ENCODE measurements around the gene ZNF630. TPM values are rescaled to one million over a fixed set of nuclear protein-coding genes. Genes with fewer than 3 reads are reported as not detected.

ZNF630 gene
- polyA plus RNA-seq, 1 experiment: 0.77 TPM

DNA sequence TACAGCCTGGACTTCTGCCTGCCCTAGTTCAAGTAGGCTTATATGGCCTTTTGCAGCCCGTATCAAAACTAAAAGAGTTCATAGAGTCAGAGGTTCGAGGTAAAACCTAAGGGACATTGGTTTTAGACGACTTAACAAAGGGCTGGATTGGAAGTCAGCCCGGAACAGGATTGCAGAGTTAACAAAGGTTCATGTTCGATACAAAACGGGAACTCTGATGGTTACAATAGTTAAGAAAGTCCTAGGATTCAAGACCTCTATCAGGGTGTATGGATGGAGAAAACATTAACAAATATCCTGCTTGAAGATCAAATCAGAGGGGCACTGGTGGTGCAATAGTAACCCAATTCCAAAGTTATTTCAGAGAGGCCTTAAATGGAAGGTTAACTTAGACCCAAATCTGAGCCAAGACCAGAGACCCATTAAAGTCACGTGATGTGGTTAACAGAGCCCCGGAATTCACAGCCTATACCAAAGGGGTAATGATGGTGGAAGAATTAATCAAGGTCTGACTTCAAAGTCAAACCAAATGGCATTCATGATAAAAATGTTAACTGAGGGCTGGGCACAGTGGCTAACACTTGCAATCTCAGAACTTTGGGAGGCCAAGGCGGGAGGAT, 656 bp upstream of the ZNF630 start:
- ChIA-PET CTCF (no interaction called here), POLR2A (no interaction called here)
- TF ChIP-seq, protein P1, sequence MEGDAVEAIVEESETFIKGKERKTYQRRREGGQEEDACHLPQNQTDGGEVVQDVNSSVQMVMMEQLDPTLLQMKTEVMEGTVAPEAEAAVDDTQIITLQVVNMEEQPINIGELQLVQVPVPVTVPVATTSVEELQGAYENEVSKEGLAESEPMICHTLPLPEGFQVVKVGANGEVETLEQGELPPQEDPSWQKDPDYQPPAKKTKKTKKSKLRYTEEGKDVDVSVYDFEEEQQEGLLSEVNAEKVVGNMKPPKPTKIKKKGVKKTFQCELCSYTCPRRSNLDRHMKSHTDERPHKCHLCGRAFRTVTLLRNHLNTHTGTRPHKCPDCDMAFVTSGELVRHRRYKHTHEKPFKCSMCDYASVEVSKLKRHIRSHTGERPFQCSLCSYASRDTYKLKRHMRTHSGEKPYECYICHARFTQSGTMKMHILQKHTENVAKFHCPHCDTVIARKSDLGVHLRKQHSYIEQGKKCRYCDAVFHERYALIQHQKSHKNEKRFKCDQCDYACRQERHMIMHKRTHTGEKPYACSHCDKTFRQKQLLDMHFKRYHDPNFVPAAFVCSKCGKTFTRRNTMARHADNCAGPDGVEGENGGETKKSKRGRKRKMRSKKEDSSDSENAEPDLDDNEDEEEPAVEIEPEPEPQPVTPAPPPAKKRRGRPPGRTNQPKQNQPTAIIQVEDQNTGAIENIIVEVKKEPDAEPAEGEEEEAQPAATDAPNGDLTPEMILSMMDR (IDR thresholded peaks at IDR 0.05; ENCODE audit: low read depth, low read length): no peak

DNA sequence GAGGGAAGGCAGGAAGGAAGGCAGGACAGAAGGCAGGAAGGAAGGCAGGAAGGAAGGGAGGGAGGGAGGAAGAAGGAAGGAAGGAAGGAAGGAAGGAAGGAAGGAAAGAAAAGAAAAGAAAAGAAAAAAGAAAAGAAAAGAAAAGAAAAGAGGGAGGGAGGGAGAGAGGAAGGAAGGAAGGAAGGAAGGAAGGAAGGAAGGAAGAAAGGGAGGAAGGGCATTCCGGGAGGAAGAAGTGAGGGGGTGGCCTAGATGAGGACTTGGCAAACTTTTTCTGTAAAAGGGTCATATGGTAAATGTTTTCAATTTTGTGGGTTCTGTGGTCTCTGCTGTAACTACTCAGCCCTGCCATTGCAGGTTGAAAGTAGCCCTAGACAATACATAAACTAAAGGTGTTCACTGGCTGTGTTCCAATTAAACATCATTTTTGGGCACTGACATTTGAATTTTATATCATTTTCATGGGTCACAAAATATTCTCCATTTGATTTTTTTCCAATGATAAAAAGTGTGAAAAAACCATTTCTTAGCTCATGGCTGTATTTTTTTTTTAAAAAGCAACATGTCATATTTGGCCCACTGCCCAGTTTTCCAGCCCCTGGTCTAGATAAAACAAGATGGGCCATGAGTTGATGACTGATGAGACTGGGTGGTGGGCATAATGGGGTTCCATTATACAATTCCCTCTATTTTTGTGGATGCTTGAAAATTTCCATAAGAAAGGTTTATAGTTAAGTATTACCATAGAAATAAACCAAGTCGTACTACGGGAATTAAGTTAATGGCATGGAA, 3.1 kb downstream of the ZNF630 start:
- peaks cover 2% of the 10 kb centered on the region for H3K27me3 ChIP-seq (ENCODE audit: control insufficient read depth, insufficient read depth, low read length)
- TF ChIP-seq, protein P1 (IDR thresholded peaks at IDR 0.05; ENCODE audit: low read depth, low read length): no peak
- DNase-seq (ENCODE audit: low read depth, low spot score): no peak
- ChIA-PET CTCF (no interaction called here), POLR2A (no interaction called here)
- no peak overlapping the region for H3K4me3 ChIP-seq (ENCODE audit: low read depth, low read length)
- no peaks in the 10 kb centered on the region for H3K9me3 ChIP-seq (ENCODE audit: control insufficient read depth, insufficient read depth, low read length)
- no peak overlapping the region for H3K27ac ChIP-seq (ENCODE audit: low read depth, low read length)

More for the DNA sequence above, 656 bp upstream of the ZNF630 start:
- DNase-seq (ENCODE audit: low read depth, low spot score): no peak
- Histone ChIP-seq H3K27ac (ENCODE audit: low read depth, low read length) (no peak overlapping the region), H3K9me3 (ENCODE audit: control insufficient read depth, insufficient read depth, low read length) (no peaks in the 10 kb centered on the region), H3K4me3 (ENCODE audit: low read depth, low read length) (no peak overlapping the region), H3K27me3 (ENCODE audit: control insufficient read depth, insufficient read depth, low read length) (no peaks in the 10 kb centered on the region)

DNA sequence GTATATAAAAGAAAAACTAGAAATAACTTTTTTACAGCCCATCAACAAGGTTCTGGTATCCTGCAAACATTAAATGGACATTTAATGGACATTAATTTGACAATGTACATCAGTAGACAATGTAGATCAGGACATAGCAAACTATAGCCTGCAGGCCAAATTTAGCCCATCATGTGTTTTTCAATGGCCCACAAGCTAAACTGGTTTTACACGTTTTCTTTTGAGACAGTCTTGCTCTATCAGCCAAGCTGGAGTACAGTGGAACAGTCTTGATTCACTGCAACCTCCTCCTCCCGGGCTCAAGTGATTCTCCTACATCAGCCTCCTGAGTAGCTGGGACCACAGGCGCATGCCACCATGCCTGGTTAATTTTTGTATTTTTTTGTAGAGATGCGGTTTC, 7.2 kb downstream of the ZNF630 start:
- DNase-seq (ENCODE audit: low read depth, low spot score): no peak
- CTCF ChIA-PET: no interaction called here
- H3K27me3 ChIP-seq (ENCODE audit: control insufficient read depth, insufficient read depth, low read length): peaks cover 2% of the 10 kb centered on the region
- TF ChIP-seq, protein P1 (IDR thresholded peaks at IDR 0.05; ENCODE audit: low read depth, low read length): no peak
- no peaks in the 10 kb centered on the region for H3K9me3 ChIP-seq (ENCODE audit: control insufficient read depth, insufficient read depth, low read length)
- H3K4me3 ChIP-seq (ENCODE audit: low read depth, low read length): no peak overlapping the region
- no peak overlapping the region for H3K27ac ChIP-seq (ENCODE audit: low read depth, low read length)
- POLR2A ChIA-PET: no interaction called here

DNA sequence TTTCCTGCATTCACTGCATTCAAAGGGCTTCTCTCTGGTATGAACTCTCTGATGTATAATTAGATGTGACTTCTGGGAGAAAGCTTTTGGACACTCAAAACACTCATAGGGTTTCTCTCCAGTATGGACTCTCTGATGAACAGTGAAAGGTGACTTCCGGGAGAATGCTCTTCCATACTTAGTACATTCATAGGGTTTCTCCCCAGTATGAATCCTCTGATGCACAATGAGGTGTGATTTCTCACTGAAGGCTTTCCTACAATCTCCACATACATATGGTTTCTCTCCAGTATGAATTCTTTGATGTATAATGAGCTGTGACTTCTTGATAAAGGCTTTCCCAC, 12.2 kb downstream of the ZNF630 start:
- ChIA-PET CTCF (no interaction called here), POLR2A (no interaction called here)
- Histone ChIP-seq H3K4me3 (ENCODE audit: low read depth, low read length) (no peak overlapping the region), H3K27ac (ENCODE audit: low read depth, low read length) (no peak overlapping the region), H3K9me3 (ENCODE audit: control insufficient read depth, insufficient read depth, low read length) (no peaks in the 10 kb centered on the region), H3K27me3 (ENCODE audit: control insufficient read depth, insufficient read depth, low read length) (no peaks in the 10 kb centered on the region)
- TF ChIP-seq, protein P1 (IDR thresholded peaks at IDR 0.05; ENCODE audit: low read depth, low read length): no peak
- no peak for DNase-seq (ENCODE audit: low read depth, low spot score)

DNA sequence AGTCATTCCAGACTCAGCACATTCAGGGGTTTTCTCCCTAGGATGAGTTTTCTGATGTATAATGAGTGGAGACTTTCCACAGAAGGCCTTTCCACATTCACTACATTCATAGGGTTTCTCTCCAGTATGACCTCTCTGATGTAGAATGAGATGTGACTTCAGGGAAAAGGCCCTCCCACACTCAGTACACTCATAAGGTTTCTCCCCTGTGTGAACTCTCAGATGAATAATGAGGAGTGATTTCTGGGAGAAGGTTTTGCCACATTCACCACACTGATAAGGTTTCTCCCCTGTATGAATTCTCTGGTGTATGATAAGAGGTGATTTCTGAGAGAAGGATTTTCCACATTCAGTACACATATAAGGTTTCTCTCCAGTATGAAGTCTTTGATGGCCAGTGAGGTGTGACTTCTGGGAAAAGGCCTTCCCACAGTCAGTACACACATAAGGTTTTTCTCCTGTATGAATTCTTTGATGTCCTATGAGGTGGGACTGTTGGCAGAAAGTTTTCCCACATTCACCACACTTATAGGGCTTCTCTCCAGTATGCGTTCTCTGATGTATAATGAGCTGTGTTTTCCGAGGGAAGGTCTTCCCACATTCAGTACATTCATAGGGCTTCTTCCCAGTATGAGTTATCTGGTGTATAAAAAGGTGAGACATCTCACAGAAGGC, 12.7 kb downstream of the ZNF630 start:
- TF ChIP-seq, protein P1 (IDR thresholded peaks at IDR 0.05; ENCODE audit: low read depth, low read length): no peak
- no peak for DNase-seq (ENCODE audit: low read depth, low spot score)
- H3K27me3 ChIP-seq (ENCODE audit: control insufficient read depth, insufficient read depth, low read length): no peaks in the 10 kb centered on the region
- no peaks in the 10 kb centered on the region for H3K9me3 ChIP-seq (ENCODE audit: control insufficient read depth, insufficient read depth, low read length)
- no peak overlapping the region for H3K4me3 ChIP-seq (ENCODE audit: low read depth, low read length)
- ChIA-PET CTCF (no interaction called here), POLR2A (no interaction called here)
- no peak overlapping the region for H3K27ac ChIP-seq (ENCODE audit: low read depth, low read length)
